B cell (primary cell): ENCODE data around the gene B9D1. TPM values are rescaled to one million over a fixed set of nuclear protein-coding genes. Genes with fewer than 3 reads are reported as not detected.

Source experiments
- ATAC-seq: fragments of 200-7000 bp; cut with Tn5 transposase; one replicate; pipeline ENCODE4 v1.10.0; 2021; ENCODE audit warnings: low read depth, mild to moderate bottlenecking, moderate number of reproducible peaks, moderate library complexity
- CTCF ChIA-PET: fragments of 350-600 bp; sonication (Branson Sonifier 250); formaldehyde crosslinking; loops from one replicate; lab custom pipeline; 2021; ENCODE audit warnings: antibody characterized with exemption, inconsistent platforms; lab: Charles Lee
- POLR2A ChIA-PET: fragments of 350-600 bp; sonication (Branson Sonifier 250); formaldehyde crosslinking; loops from one replicate; lab custom pipeline; 2021; ENCODE audit warnings: antibody characterized with exemption; lab: Charles Lee
- DNase-seq: peaks from one replicate; pipeline ENCODE4 v3.0.0; 2013
- H2AFZ ChIP-seq: 2 replicates; pipeline ENCODE4 v1.6.1; 2012; ENCODE audit warnings: mild to moderate bottlenecking, low read depth, low read length; ENCODE audit not compliant: insufficient read depth, poor library complexity, severe bottlenecking
- H3K27ac ChIP-seq, 2 donors: 1 replicate in 1 of 2; 2 replicates in 1 of 2; pipeline ENCODE4 v1.5.1; 2012 to 2013; ENCODE audit warnings: low read length in 2 of 2, mild to moderate bottlenecking in 2 of 2, moderate library complexity in 1 of 2
- H3K27me3 ChIP-seq, 4 experiments: fragments of 200-600 bp in 1 of 4; sonication (generic) in 1 of 4; replicated peaks in 1 of 4; 1 replicate in 2 of 4; 2 replicates in 2 of 4; pipeline versions ENCODE4 v1.6.1 to v1.7.0; 2013 to 2016; ENCODE audit warnings: low read length in 3 of 4, mild to moderate bottlenecking in 2 of 4, mixed read lengths in 1 of 4, moderate library complexity in 1 of 4; ENCODE audit not compliant: insufficient read depth in 4 of 4, control insufficient read depth in 3 of 4; ENCODE audit errors: control extremely low read depth in 1 of 4
- H3K36me3 ChIP-seq, 2 experiments: replicated peaks in 1 of 2; 1 replicate in 1 of 2; 2 replicates in 1 of 2; pipeline versions ENCODE4 v1.6.1 to v1.7.1; 2013; ENCODE audit warnings: low read length in 1 of 2; ENCODE audit not compliant: insufficient read depth in 2 of 2, control insufficient read depth in 1 of 2; ENCODE audit errors: control extremely low read depth in 1 of 2, extremely low read depth in 1 of 2
- H3K4me1 ChIP-seq, 2 donors: fragments of 200-600 bp in 1 of 2; sonication (generic) in 1 of 2; 1 replicate in 1 of 2; 2 replicates in 1 of 2; pipeline versions ENCODE4 v1.5.1 to v1.6.1; 2013 to 2017; ENCODE audit warnings: low read length in 2 of 2; ENCODE audit not compliant: control insufficient read depth in 2 of 2, insufficient read depth in 2 of 2
- H3K4me2 ChIP-seq: replicated peaks from 2 replicates; pipeline ENCODE3; 2012; ENCODE audit warnings: mild to moderate bottlenecking, low read depth, low read length; ENCODE audit not compliant: poor library complexity, severe bottlenecking
- H3K4me3 ChIP-seq, 5 experiments: fragments of 200-600 bp in 1 of 5; sonication (generic) in 1 of 5; 1 replicate in 3 of 5; 2 replicates in 2 of 5; pipeline versions ENCODE4 v1.5.1 to v1.7.0; 2011 to 2016; ENCODE audit warnings: low read length in 4 of 5, mild to moderate bottlenecking in 4 of 5, low read depth in 2 of 5, control low read depth in 1 of 5, moderate library complexity in 1 of 5; ENCODE audit not compliant: insufficient read depth in 1 of 5; ENCODE audit errors: control extremely low read depth in 1 of 5, extremely low read depth in 1 of 5
- H3K79me2 ChIP-seq: fragments of 200-600 bp; sonication (generic); one replicate; pipeline ENCODE4 v1.6.0; 2016; ENCODE audit warnings: low read length; ENCODE audit not compliant: control insufficient read depth, insufficient read depth
- H3K9ac ChIP-seq: fragments of 200-600 bp; sonication (generic); 2 replicates; pipeline ENCODE4 v1.6.1; 2017; ENCODE audit warnings: mild to moderate bottlenecking, low read length, moderate library complexity
- H3K9me3 ChIP-seq, 3 donors: one replicate each; pipeline versions ENCODE4 v1.6.1 to v1.7.1; 2013; ENCODE audit warnings: low read length in 2 of 3; ENCODE audit not compliant: control insufficient read depth in 2 of 3, insufficient read depth in 1 of 3; ENCODE audit errors: control extremely low read depth in 1 of 3
- H4K20me1 ChIP-seq: 2 replicates; pipeline ENCODE4 v1.6.0; 2012; ENCODE audit warnings: mild to moderate bottlenecking, low read length; ENCODE audit not compliant: insufficient read depth, control insufficient read depth, poor library complexity, severe bottlenecking
- H3K27ac Mint-ChIP-seq: one replicate; pipeline ENCODE4 v1.8.0; 2021; ENCODE audit warnings: mixed read lengths
- H3K27me3 Mint-ChIP-seq: one replicate; pipeline ENCODE4 v1.8.0; 2021; ENCODE audit warnings: mixed read lengths
- H3K4me1 Mint-ChIP-seq: one replicate; pipeline ENCODE4 v1.8.0; 2021; ENCODE audit warnings: mixed read lengths
- H3K4me3 Mint-ChIP-seq: one replicate; pipeline ENCODE4 v1.8.0; 2021; ENCODE audit warnings: mixed read lengths
- H3K9me3 Mint-ChIP-seq: one replicate; pipeline ENCODE4 v1.8.0; 2022; ENCODE audit warnings: mixed read lengths; ENCODE audit not compliant: insufficient read depth
- CTCF ChIP-seq: fragments of 200-600 bp; IDR thresholded peaks from one replicate; pipeline ENCODE4 v1.8.0; 2022; ENCODE audit warnings: antibody characterized with exemption, mild to moderate bottlenecking
- EZH2 ChIP-seq: IDR thresholded peaks from 2 replicates; pipeline ENCODE4 v1.6.1; 2012; ENCODE audit warnings: borderline replicate concordance, low read depth, mild to moderate bottlenecking, moderate library complexity, low read length; ENCODE audit not compliant: insufficient read depth, poor library complexity, severe bottlenecking
- WGBS: methylation state at CpG from one replicate; pipeline ENCODE4 v1.1.5; 2013; ENCODE audit warnings: missing lambda C conversion rate; ENCODE audit not compliant: insufficient coverage; 5-methylcytosine and 5-hydroxymethylcytosine counted together
- intact Hi-C: fragments of 100-400 bp; cut with micrococcal nuclease; formaldehyde crosslinking; loops from one replicate; pipeline ENCODE4 v1.10.0; 2022
- polyA plus RNA-seq: library from polyadenylated mRNA; depleted of rRNA; stranded (reverse); fragments of >200 nt; gene quantifications from 2 replicates; pipeline ENCODE4 v1.2.3, GENCODE V29; 2012
- total RNA-seq, 2 donors: library from RNA; stranded (reverse); fragments of 120-200 nt in 1 of 2; gene quantifications; 1 replicate in 1 of 2; 2 replicates in 1 of 2; pipeline versions ENCODE4 v1.2.3 to v1.2.4, GENCODE V29; 2013 to 2022

Gene B9D1
- total and polyA plus RNA-seq, 2 donors (not counting 1 experiment from before 2014, with no cell fraction given), result 2.5 to 6.9 TPM

GRCh38 chr17:19365499-19365817 is 2.9 kb upstream of the B9D1 start:
- Mint-ChIP-seq H3K4me1 (peaks cover 40% of the 10 kb centered on the region), H3K27me3 (no peaks in the 10 kb centered on the region), H3K27ac (no peak overlapping the region), H3K9me3 (no peaks in the 10 kb centered on the region), H3K4me3 (no peak overlapping the region)
- H3K4me3 ChIP-seq, result no peak overlapping the region
- peaks cover 19 to 37% of the 10 kb centered on the region in 2 donors for H3K4me1 ChIP-seq
- no peak overlapping the region for H3K27ac ChIP-seq
- H3K79me2 ChIP-seq, result no peaks in the 10 kb centered on the region
- no peaks in the 10 kb centered on the region for H3K9me3 ChIP-seq
- POLR2A ChIA-PET, result no interaction called here
- H3K27me3 ChIP-seq, result no peaks in the 10 kb centered on the region
- 83% methylated on average over 1 of the region's 4 CpGs for WGBS
- DNase-seq (no peak), ATAC-seq (no peak)
- H3K4me2 ChIP-seq, result no peak overlapping the region
- CTCF ChIA-PET, result interaction anchor here (0.7 to 6.5 kb wide), 6 partner anchors 9 to 399 kb away, joined by 3 to 133 read pairs (median 57); partner anchors contain the start of gene MAPK7
- TF ChIP-seq EZH2 (no peak), CTCF (no peak)
- H4K20me1 ChIP-seq, result no peaks in the 10 kb centered on the region
- intact Hi-C loops, result no loop called here
- H3K9ac ChIP-seq, result no peak overlapping the region
- no peaks in the 10 kb centered on the region for H3K36me3 ChIP-seq
- H2AFZ ChIP-seq, result no peak overlapping the region

- TF ChIP-seq EZH2 (no peak), CTCF (no peak)
- Mint-ChIP-seq H3K27me3 (no peaks in the 10 kb centered on the region), H3K27ac (no peak overlapping the region), H3K4me3 (no peak overlapping the region), H3K9me3 (no peaks in the 10 kb centered on the region), H3K4me1 (peaks cover 35% of the 10 kb centered on the region)
- no peaks in the 10 kb centered on the region for H3K79me2 ChIP-seq
- H3K27me3 ChIP-seq, result peaks cover 0 to 3% (median 0%) of the 10 kb centered on the region in 4 experiments
- ChIA-PET CTCF (interaction anchor here (1.2 to 6.5 kb wide), 5 partner anchors 9 to 400 kb away, joined by 3 to 133 read pairs (median 110); partner anchors contain the start of gene MAPK7), POLR2A (interaction anchor here (0.8 kb wide), 1 partner anchor 13 kb away, joined by 3 read pairs; no protein-coding TSS in a partner anchor)
- H3K4me1 ChIP-seq, result peaks cover 13 to 32% of the 10 kb centered on the region in 2 donors
- H3K4me2 ChIP-seq, result no peak overlapping the region
- no peak overlapping the region for H3K4me3 ChIP-seq
- H3K9ac ChIP-seq, result no peak overlapping the region
- 95% methylated on average over 12 of the region's 14 CpGs for WGBS
- no peaks in the 10 kb centered on the region for H4K20me1 ChIP-seq
- intact Hi-C loops, result no loop called here
- no peak overlapping the region for H2AFZ ChIP-seq
- no peaks in the 10 kb centered on the region for H3K36me3 ChIP-seq
- DNase-seq (no peak), ATAC-seq (no peak)
- no peak overlapping the region for H3K27ac ChIP-seq
- no peaks in the 10 kb centered on the region for H3K9me3 ChIP-seq
These were observed 2.4 kb upstream of the B9D1 start for GRCh38 chr17:19364699-19365498.
